Epidermal melanocyte (primary cell): Measurements from ENCODE around the gene FLVCR1.
"Not testable (repeated sequence)": the region's sequence is repeated elsewhere in the genome, so short reads cannot be mapped to it uniquely, and the experiment has no call there.

Source experiments
- DNase-seq: peaks from one replicate; pipeline ENCODE4 v3.0.0; 2011; ENCODE audit warnings: low spot score; ENCODE audit not compliant: insufficient read length

Gene FLVCR1

GRCh38 chr1:212857992-212858460 lies at the start of gene FLVCR1:
TSS of gene FLVCR1 (plus strand) at chr1:212858275. CDS start at chr1:212858453, 178 bp downstream.
- DNase-seq, result peak; percentile 93

- DNase-seq, result no peak
Observed at GRCh38 chr1:212814537-212815334, 43.3 kb upstream of the FLVCR1 start.

DNA sequence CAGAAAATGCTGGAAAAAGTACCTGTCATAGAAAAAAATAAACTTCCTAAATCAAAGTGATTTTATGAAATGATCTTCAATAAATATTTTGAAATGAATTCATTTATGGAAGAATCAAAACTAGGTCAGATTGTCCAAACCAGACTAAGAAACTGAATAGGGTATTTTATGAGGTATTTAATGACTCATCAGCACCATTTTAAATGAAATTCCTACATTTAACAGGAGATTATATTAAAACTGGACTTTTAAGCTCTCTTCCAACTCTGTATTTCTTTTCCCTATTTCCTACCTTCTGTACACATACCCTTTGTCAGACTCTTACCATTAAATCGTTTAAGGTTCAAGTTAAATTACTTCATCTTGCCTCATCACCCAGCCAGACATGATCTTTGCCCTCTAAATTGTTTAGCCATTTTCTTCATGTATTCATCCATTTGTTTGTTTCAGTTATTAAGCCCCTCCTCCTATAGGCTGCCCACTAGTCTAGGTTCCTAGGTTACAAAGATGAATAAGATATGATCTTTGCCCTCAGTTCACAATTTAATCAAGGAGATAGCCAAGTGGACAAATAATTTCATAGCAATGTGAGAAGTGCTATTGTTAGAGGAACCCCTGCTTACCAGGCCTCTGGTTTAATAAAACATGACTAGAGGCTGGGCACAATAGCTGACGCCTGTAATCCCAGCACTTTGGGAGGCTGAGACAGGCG lies 41.4 kb upstream of the FLVCR1 start:
- DNase-seq, result no peak

- no peak for DNase-seq
Observed at GRCh38 chr1:212819726-212820125, 38.3 kb upstream of the FLVCR1 start.

GRCh38 chr1:212820969-212821368 lies 37.1 kb upstream of the FLVCR1 start:
- DNase-seq, result no peak

DNA sequence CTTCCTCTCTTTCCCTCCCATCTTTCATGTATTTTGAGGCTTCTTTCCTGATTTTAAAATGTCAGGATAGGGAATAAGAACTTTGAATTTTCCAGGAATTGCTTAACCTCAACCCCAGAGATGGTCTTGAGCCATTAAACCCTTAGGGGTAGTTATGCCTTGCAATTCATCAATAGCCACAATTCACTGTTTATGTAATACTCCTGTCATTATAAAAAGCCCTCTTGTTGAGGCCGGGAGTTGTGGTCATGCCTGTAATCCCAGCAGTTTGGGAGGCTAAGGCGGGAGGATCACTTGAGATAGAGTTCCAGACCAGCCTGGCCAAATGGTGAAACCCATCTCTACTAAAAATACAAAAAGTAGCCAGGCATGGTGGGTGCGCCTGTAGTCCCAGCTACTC lies 35.1 kb upstream of the FLVCR1 start:
- DNase-seq, result peak; percentile 21

DNA sequence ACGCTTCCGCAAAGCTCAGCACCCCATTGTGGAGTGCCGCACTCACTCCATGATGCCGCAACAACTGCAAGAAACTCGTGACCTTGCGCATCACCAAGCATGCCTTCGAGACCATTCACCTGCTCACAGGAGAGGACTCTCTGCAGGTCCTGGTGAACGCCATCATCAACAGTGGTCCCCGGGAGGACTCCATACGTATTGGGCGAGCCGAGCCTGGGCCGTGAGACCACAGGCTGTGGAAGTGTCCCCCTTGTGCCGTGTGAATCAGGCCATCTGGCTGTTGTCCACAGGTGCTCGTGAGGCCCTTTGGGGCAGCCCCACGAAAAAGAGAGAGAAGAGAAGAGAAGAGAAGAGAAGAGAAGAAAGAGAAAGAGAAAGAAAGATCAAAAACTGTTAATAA lies 33.9 kb upstream of the FLVCR1 start:
- DNase-seq, result no peak

DNA sequence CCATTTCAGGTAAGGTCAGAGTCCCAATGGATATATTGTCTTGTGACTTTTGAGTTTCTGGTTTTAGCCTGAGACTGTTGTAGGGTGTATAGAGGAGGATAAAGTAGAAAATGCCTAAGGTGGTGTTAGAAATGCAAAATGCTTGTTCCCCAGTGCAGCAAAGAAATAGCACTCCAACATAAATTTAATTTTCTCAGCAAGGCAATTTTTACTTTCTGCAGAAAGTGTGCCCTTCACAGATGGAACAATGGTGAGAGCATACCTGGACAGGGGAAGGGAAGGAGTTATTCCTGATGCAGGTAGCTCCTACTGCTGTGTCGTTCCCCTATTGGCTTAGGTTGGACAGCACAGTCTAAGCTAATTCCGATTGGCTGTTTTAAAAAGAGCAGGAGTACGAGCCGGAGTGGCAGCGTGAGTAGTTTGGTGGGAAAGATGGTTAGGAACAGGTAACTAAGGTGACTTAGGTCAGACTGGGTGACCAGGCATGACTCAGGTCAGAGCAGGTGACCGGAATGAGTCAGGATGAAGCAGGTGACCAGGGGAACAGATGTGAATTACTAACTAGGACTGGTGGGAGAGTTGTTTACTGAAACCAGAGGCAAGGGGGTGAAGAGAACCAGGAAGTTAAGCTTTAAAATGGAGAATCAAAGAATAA lies 32.1 kb upstream of the FLVCR1 start:
- DNase-seq, result no peak

DNA sequence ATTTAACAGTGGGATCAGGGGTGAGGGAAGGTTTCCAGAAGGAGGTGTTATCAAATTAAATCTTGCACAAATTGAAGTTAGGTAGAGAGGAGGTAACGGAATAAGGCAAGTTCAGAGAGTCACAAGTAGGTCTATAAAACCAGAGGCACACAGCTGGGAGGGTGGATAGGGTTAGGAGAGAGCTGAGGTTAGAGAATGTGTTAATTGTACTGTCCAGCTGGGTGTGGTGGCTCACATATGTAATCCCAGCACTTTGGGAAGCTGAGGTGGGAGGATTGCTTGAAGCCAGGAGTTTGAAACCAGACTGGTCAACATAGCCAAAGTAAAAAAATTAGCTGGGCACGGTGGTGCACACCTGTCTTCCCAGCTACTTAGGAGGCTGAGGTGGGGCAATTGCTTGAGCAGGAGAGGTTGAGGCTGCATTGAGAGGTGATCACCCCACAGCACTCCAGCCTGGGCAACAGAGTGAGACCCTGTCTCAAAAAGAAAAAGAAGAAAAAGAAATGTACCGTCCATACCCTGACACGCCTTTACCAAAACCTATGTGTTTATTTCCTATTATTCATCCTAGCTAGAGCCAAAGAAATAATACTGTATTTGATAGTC lies 30.8 kb upstream of the FLVCR1 start:
- no peak for DNase-seq

GRCh38 chr1:212827831-212828278 lies 30.2 kb upstream of the FLVCR1 start:
- no peak for DNase-seq

DNA sequence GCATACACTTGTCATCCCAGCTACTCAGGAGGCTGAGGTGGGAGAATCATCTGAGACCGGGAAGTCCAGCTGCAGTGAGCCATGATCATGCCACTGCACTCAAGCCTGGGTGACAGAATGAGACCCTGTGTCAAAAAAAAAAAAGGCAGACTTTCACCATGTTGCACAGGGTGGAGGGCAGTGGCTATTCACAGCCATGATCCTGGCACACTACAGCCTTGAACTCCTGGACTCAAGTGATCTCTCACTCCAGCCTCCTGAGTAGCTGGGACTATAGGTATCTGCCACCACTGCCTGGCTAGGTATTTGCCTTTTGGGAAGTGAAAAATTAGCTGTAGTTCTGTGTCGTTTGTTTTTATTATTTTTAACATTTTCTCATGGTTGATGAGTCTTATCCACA lies 29.7 kb upstream of the FLVCR1 start:
- no peak for DNase-seq

- DNase-seq, result not testable (repeated sequence)
Observed at GRCh38 chr1:212833211-212834207, 24.6 kb upstream of the FLVCR1 start.

GRCh38 chr1:212838145-212838544 lies 19.9 kb upstream of the FLVCR1 start:
- no peak for DNase-seq

- DNase-seq, result not testable (repeated sequence)
Observed at GRCh38 chr1:212844521-212844920, 13.6 kb upstream of the FLVCR1 start.

GRCh38 chr1:212847549-212847948 lies 10.5 kb upstream of the FLVCR1 start, which contains the start of gene SPATA45:
TSS of gene SPATA45 (minus strand) at chr1:212847649. CDS start at chr1:212836149, 11,500 bp downstream.
- DNase-seq, result no peak

DNA sequence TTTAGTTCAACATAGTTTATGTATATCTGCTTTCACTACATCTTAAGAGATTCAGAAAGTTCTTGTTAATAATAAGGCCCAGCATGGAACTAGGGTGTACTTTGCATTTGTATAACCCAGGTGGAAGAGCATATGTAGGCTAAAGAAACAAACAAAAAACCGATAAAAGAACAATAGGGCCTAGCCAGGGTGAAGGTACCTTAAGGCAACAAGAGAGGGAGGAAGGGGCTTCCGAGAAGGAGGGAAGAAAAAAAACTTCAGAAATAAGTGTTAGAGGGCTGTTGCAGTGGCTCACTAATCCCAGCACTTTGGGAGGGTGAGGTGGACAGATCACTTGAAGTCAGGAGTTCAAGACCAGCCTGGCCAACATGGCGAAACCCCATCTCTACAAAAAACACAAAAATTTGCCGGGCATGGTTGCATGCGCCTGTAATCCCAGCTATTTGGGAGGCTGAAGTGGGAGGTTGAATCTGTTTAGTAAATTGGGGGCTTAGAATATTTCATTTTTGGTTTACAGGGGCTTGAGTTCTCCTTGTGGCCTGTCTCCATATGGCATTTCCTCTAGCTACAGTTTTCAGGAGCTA lies 5.9 kb upstream of the FLVCR1 start:
- no peak for DNase-seq

DNA sequence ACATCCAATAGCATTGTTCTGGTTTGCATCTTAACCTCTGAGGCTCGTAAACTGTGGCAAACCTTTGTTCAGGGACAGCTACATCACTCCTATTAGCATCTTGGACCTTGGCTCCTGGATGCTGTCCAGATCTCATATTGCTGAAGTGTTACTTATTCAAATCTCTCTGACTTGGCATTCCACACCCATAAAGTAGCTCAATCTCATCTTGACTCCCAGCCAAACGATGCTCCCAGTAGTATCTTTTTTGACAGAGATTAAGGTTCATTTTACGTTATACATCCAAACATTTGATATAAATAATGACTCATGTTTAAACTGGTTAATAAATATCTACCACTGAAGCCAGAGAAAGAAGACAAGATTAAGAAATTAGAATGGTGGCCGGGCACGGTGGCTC lies 4.4 kb upstream of the FLVCR1 start:
- DNase-seq, result no peak

DNA sequence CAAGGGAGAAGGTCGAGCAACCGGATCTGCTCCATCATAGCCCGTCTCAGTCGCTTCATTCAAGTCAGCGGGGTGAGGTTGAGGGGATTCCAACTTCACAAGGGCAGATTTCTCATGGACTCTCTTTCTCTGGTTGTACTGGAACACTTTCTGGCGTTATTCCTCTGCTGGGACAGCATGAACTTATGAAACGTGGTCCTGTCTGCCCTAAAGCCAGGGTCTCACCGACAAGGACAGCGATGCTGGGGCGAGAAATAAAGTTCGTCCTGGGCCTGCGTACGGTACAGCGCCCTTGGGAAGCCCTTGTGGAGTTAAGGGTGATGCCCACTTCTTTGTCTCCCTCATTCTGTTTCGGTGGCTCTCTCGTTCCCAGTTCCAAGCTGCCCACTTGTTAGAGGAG lies 1.3 kb upstream of the FLVCR1 start:
- DNase-seq, result no peak

DNA sequence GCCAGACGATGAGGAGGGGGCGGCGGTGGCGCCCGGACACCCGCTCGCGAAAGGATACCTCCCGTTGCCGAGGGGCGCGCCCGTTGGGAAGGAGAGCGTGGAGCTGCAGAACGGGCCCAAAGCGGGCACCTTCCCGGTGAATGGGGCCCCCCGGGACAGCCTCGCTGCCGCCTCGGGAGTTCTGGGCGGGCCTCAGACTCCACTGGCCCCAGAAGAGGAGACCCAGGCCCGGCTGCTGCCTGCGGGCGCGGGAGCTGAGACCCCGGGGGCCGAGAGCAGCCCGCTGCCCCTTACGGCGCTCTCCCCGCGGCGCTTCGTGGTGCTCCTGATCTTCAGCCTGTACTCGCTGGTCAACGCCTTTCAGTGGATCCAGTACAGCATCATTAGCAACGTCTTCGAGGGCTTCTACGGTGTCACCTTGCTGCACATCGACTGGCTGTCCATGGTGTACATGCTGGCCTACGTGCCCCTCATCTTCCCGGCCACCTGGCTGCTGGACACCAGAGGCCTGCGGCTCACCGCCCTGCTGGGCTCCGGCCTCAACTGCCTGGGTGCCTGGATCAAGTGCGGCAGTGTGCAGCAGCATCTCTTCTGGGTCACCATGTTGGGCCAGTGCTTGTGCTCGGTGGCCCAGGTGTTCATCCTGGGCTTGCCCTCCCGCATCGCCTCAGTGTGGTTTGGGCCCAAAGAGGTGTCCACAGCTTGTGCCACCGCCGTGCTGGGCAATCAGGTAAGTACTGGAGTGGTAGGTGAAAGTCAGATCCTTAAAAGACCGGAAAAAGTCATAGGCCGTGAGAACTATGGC lies 588 bp downstream of the FLVCR1 start:
- no peak for DNase-seq
